ENCODE data around the gene HIVEP3.
"Not testable (repeated sequence)": the region's sequence is repeated elsewhere in the genome, so short reads cannot be mapped to it uniquely, and the experiment has no call there.

The HIVEP3 gene

GRCh38 chr1:41924911-41925310 lies 6.2 kb upstream of the HIVEP3 start:
- no peaks in the 10 kb centered on the region for H4K20me1 ChIP-seq (ENCODE audit: insufficient read depth, low read length)
- no peak overlapping the region for H3K4me2 ChIP-seq (ENCODE audit: insufficient read depth, low read length)
- TF ChIP-seq CTCF (IDR thresholded peaks at IDR 0.05; ENCODE audit: borderline replicate concordance, extremely low read depth, low read length, poor library complexity, severe bottlenecking), result no peak
- no peak for TF ChIP-seq EZH2 (IDR thresholded peaks at IDR 0.05; ENCODE audit: borderline replicate concordance, low read depth, low read length, severe bottlenecking)
- peaks cover 10% of the 10 kb centered on the region for H3K4me1 ChIP-seq (ENCODE audit: insufficient read depth, low read length)
- no peak overlapping the region for H2AFZ ChIP-seq (ENCODE audit: low read depth, low read length)
- no peak for DNase-seq
- H3K79me2 ChIP-seq (ENCODE audit: insufficient read depth, low read length), result peaks cover 42% of the 10 kb centered on the region
- ATAC-seq (ENCODE audit: insufficient read depth, low read depth), result no peak
- no peaks in the 10 kb centered on the region for H3K9me3 ChIP-seq (ENCODE audit: insufficient read depth, low read length, severe bottlenecking)
- H3K27ac ChIP-seq (ENCODE audit: low read length), result no peak overlapping the region
- H3K36me3 ChIP-seq (ENCODE audit: insufficient read depth, low read length), result no peaks in the 10 kb centered on the region
- no peak overlapping the region for H3K9ac ChIP-seq (ENCODE audit: low read depth, low read length)
- H3K27me3 ChIP-seq (ENCODE audit: insufficient read depth, low read length, poor library complexity), result no peaks in the 10 kb centered on the region
- H3K4me3 ChIP-seq (ENCODE audit: low read depth in 1 of 2, low read length in 2 of 2), result no peak overlapping the region

- H3K27ac ChIP-seq (ENCODE audit: low read length); H3K27me3 ChIP-seq (ENCODE audit: insufficient read depth, low read length, poor library complexity); H3K4me2 ChIP-seq (ENCODE audit: insufficient read depth, low read length); ATAC-seq (ENCODE audit: insufficient read depth, low read depth); H2AFZ ChIP-seq (ENCODE audit: low read depth, low read length); H3K9me3 ChIP-seq (ENCODE audit: insufficient read depth, low read length, severe bottlenecking); H3K9ac ChIP-seq (ENCODE audit: low read depth, low read length); H4K20me1 ChIP-seq (ENCODE audit: insufficient read depth, low read length); H3K36me3 ChIP-seq (ENCODE audit: insufficient read depth, low read length); DNase-seq; H3K4me3 ChIP-seq (ENCODE audit: low read depth in 1 of 2, low read length in 2 of 2): not testable (repeated sequence)
- Histone ChIP-seq H3K4me1 (ENCODE audit: insufficient read depth, low read length) (peaks cover 26% of the 10 kb centered on the region), H3K79me2 (ENCODE audit: insufficient read depth, low read length) (peaks cover 70% of the 10 kb centered on the region)
Measured at GRCh38 chr1:41921271-41921670, 2.5 kb upstream of the HIVEP3 start.

GRCh38 chr1:41920658-41921057 lies 1.9 kb upstream of the HIVEP3 start:
- Histone ChIP-seq H3K4me1 (ENCODE audit: insufficient read depth, low read length) (peaks cover 33% of the 10 kb centered on the region), H3K27me3 (ENCODE audit: insufficient read depth, low read length, poor library complexity) (no peaks in the 10 kb centered on the region), H3K9ac (ENCODE audit: low read depth, low read length) (peak overlapping the region; percentile 85; the same call in 1 of the 2 replicates), H3K4me2 (ENCODE audit: insufficient read depth, low read length) (peak overlapping the region; percentile 98; the same call in 1 of the 2 replicates), H3K36me3 (ENCODE audit: insufficient read depth, low read length) (peaks cover 7% of the 10 kb centered on the region; the same call in 1 of the 2 replicates), H3K27ac (ENCODE audit: low read length) (peak overlapping the region; percentile 98), H3K79me2 (ENCODE audit: insufficient read depth, low read length) (peaks cover 76% of the 10 kb centered on the region), H3K4me3 (ENCODE audit: low read depth in 1 of 2, low read length in 2 of 2) (peak overlapping the region in 1 of 2 experiments; percentile 64; a peak in 1 of 4 replicates), H3K9me3 (ENCODE audit: insufficient read depth, low read length, severe bottlenecking) (no peaks in the 10 kb centered on the region), H2AFZ (ENCODE audit: low read depth, low read length) (no peak overlapping the region), H4K20me1 (ENCODE audit: insufficient read depth, low read length) (0 out of 2 replicates have a peak, but pooled peaks cover 8% of the 10 kb centered on the region)
- TF ChIP-seq CTCF (IDR thresholded peaks at IDR 0.05; ENCODE audit: borderline replicate concordance, extremely low read depth, low read length, poor library complexity, severe bottlenecking) (no peak), EZH2 (IDR thresholded peaks at IDR 0.05; ENCODE audit: borderline replicate concordance, low read depth, low read length, severe bottlenecking) (no peak)
- ATAC-seq (ENCODE audit: insufficient read depth, low read depth) (no peak), DNase-seq (no peak)

- ATAC-seq (ENCODE audit: insufficient read depth, low read depth), result peak; percentile 83
- Histone ChIP-seq H3K27ac (ENCODE audit: low read length) (peak overlapping the region; percentile 98), H3K9ac (ENCODE audit: low read depth, low read length) (peak overlapping the region; percentile 85), H3K4me1 (ENCODE audit: insufficient read depth, low read length) (peaks cover 40% of the 10 kb centered on the region), H3K36me3 (ENCODE audit: insufficient read depth, low read length) (peaks cover 7% of the 10 kb centered on the region; the same call in 1 of the 2 replicates), H2AFZ (ENCODE audit: low read depth, low read length) (peak overlapping the region; percentile 65), H3K4me3 (ENCODE audit: low read depth in 1 of 2, low read length in 2 of 2) (peak overlapping the region; percentile 64 to 76; a peak in 3 of 4 replicates), H3K9me3 (ENCODE audit: insufficient read depth, low read length, severe bottlenecking) (no peaks in the 10 kb centered on the region), H4K20me1 (ENCODE audit: insufficient read depth, low read length) (0 out of 2 replicates have a peak, but pooled peaks cover 8% of the 10 kb centered on the region), H3K27me3 (ENCODE audit: insufficient read depth, low read length, poor library complexity) (no peaks in the 10 kb centered on the region), H3K4me2 (ENCODE audit: insufficient read depth, low read length) (peak overlapping the region; percentile 98), H3K79me2 (ENCODE audit: insufficient read depth, low read length) (peaks cover 82% of the 10 kb centered on the region)
- peak; percentile 95 for DNase-seq
- no peak for TF ChIP-seq EZH2 (IDR thresholded peaks at IDR 0.05; ENCODE audit: borderline replicate concordance, low read depth, low read length, severe bottlenecking)
- TF ChIP-seq CTCF (IDR thresholded peaks at IDR 0.05; ENCODE audit: borderline replicate concordance, extremely low read depth, low read length, poor library complexity, severe bottlenecking), result peak; percentile 29
Measured at GRCh38 chr1:41919764-41920397, 1.2 kb upstream of the HIVEP3 start.

All from DND-41 (cell line).